ENCODE results near the gene CD36. TPM values are rescaled to one million over a fixed set of nuclear protein-coding genes. Genes with fewer than 3 reads are reported as not detected.

CD36 gene
- total RNA-seq, 4 donors from 2014 or later: 897 to 4,046 (median 2,509) TPM

DNA sequence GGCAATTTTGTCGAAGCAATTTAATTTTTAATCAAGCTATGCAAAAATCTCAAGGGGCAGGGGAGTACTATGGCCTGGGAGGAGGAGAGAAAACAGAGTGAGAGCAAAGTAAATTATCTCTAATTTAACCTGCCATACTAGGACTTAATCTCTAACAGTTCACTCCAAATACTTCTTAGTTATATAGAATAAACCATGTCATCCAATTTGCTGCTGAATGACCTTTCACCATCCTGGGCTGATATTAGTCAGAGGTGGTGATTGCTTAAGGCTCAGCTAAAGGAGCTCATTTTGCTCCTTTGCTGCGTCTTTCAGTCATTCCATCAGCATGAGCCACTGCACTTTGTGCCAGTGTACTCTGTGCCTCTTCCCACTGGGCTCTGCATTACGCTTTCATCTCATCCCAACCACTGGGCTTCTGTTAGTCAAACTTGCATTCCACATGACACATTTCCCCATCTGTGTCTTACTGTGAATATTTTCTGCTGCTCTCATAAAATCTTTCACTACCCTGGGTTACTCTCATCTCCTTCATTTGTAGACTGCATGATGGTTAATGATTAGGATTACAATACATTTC lies 84.3 kb downstream of the CD36 start:
- ATAC-seq (ENCODE audit: low FRiP score) (peak; percentile 97), DNase-seq (ENCODE audit: low spot score) (peak; percentile 55)
- TF ChIP-seq, protein P1, sequence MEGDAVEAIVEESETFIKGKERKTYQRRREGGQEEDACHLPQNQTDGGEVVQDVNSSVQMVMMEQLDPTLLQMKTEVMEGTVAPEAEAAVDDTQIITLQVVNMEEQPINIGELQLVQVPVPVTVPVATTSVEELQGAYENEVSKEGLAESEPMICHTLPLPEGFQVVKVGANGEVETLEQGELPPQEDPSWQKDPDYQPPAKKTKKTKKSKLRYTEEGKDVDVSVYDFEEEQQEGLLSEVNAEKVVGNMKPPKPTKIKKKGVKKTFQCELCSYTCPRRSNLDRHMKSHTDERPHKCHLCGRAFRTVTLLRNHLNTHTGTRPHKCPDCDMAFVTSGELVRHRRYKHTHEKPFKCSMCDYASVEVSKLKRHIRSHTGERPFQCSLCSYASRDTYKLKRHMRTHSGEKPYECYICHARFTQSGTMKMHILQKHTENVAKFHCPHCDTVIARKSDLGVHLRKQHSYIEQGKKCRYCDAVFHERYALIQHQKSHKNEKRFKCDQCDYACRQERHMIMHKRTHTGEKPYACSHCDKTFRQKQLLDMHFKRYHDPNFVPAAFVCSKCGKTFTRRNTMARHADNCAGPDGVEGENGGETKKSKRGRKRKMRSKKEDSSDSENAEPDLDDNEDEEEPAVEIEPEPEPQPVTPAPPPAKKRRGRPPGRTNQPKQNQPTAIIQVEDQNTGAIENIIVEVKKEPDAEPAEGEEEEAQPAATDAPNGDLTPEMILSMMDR (IDR thresholded peaks at IDR 0.05): no peak

DNA sequence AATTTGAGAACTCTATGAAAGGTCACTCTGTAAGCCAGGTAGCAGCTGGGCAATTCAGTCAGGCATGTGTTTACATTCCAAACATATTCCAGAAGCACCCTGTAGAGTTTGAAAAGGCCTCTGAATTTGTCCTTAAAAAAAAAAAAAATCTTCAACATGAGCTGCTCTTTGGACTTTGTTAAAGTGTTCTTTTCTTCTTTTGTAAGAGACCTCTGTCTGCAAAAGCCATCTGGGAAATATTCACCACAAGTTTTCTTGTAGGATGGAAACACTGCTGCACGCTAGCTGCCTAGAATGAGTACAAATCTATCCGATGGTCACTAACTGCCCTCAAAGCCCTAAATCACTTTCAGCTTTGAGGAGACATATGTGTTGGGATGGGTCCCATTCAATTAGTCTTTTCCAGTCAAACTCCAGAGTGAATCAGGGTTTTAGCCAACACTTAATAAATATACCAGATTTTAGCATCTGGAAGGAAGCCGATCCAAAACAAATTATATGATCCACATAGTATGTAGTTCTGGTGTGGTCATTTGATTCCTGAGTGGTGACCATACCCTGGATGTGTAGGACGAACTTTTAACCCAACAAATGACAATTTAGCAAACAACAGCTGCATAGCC lies 85.9 kb downstream of the CD36 start:
- TF ChIP-seq, protein P1 (IDR thresholded peaks at IDR 0.05): no peak
- ATAC-seq (ENCODE audit: low FRiP score) (no peak), DNase-seq (ENCODE audit: low spot score) (no peak)

DNA sequence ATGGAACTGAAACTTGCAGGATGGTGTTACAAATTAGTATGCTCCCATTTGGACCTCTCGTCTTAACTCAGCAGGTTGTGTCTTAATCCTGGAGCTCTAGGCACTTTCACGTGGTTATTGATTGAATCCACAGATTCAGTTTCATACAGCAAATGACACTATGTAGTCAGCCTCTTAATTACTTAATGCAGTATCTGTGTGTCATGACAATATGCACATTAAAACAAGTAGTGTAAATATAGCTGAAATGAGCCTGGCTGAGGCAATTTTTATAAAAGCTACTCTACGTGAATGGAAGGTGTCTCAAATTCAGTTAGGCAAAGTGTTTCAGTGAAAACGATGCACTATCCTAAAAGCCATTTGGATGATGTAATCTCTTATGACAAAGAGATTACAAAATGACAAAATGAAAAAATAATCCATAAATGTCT lies 86.8 kb downstream of the CD36 start:
- ATAC-seq (ENCODE audit: low FRiP score) (no peak), DNase-seq (ENCODE audit: low spot score) (no peak)
- TF ChIP-seq, protein P1 (IDR thresholded peaks at IDR 0.05): no peak

Small RNAs within 50 kb of the gene (small RNA-seq; reads per million reads assigned to genes)
- gene AC073850.1: not detected

Other genes with a start within 250 kb of the CD36 start
- gene GNAT3, start 126.6 kb upstream of the CD36 start, total RNA-seq: not detected

Measured in omental fat pad (tissue), 4 donors.